Neutrophil (primary cell): ENCODE results near the gene RPH3AL.

Experiments
- H3K27ac ChIP-seq: fragments of 200-600 bp; sonication (generic); 2 replicates; pipeline ENCODE4 v1.5.1; 2016; ENCODE audit warnings: mild to moderate bottlenecking, moderate library complexity
- H3K27me3 ChIP-seq: fragments of 200-600 bp; sonication (generic); 2 replicates; pipeline ENCODE4 v1.6.0; 2016; ENCODE audit warnings: mild to moderate bottlenecking
- H3K36me3 ChIP-seq: fragments of 200-600 bp; sonication (generic); 2 replicates; pipeline ENCODE4 v1.5.1; 2017
- H3K4me1 ChIP-seq, 2 experiments: fragments of 200-600 bp in 1 of 2; sonication (generic) in 1 of 2; 1 replicate in 1 of 2; 2 replicates in 1 of 2; pipeline versions ENCODE4 v1.5.1 to v1.6.1; 2013 to 2016; ENCODE audit warnings: low read depth in 1 of 2, low read length in 1 of 2, mild to moderate bottlenecking in 1 of 2, moderate library complexity in 1 of 2; ENCODE audit not compliant: control insufficient read depth in 1 of 2, insufficient read depth in 1 of 2
- H3K4me3 ChIP-seq, 2 experiments: fragments of 200-600 bp in 1 of 2; sonication (generic) in 1 of 2; 1 replicate in 1 of 2; 2 replicates in 1 of 2; pipeline ENCODE4 v1.5.1; 2013 to 2016; ENCODE audit warnings: low read depth in 1 of 2, low read length in 1 of 2, mild to moderate bottlenecking in 1 of 2, moderate library complexity in 1 of 2
- H3K9me3 ChIP-seq: fragments of 200-600 bp; sonication (generic); 2 replicates; pipeline ENCODE4 v1.5.1; 2016
- TF ChIP-seq, protein P1 (sequence below): fragments of 200-600 bp; sonication (generic); IDR thresholded peaks from 2 replicates; pipeline ENCODE4 v1.5.1; 2016; ENCODE audit warnings: antibody characterized with exemption

The RPH3AL gene

GRCh38 chr17:306536-307294 lies 45.9 kb downstream of the RPH3AL start:
- Histone ChIP-seq H3K36me3 (no peaks in the 10 kb centered on the region), H3K4me3 (no peak overlapping the region), H3K4me1 (no peaks in the 10 kb centered on the region), H3K27me3 (peaks cover 52% of the 10 kb centered on the region), H3K9me3 (no peaks in the 10 kb centered on the region), H3K27ac (no peak overlapping the region)
- TF ChIP-seq, protein P1, sequence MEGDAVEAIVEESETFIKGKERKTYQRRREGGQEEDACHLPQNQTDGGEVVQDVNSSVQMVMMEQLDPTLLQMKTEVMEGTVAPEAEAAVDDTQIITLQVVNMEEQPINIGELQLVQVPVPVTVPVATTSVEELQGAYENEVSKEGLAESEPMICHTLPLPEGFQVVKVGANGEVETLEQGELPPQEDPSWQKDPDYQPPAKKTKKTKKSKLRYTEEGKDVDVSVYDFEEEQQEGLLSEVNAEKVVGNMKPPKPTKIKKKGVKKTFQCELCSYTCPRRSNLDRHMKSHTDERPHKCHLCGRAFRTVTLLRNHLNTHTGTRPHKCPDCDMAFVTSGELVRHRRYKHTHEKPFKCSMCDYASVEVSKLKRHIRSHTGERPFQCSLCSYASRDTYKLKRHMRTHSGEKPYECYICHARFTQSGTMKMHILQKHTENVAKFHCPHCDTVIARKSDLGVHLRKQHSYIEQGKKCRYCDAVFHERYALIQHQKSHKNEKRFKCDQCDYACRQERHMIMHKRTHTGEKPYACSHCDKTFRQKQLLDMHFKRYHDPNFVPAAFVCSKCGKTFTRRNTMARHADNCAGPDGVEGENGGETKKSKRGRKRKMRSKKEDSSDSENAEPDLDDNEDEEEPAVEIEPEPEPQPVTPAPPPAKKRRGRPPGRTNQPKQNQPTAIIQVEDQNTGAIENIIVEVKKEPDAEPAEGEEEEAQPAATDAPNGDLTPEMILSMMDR = no peak

DNA sequence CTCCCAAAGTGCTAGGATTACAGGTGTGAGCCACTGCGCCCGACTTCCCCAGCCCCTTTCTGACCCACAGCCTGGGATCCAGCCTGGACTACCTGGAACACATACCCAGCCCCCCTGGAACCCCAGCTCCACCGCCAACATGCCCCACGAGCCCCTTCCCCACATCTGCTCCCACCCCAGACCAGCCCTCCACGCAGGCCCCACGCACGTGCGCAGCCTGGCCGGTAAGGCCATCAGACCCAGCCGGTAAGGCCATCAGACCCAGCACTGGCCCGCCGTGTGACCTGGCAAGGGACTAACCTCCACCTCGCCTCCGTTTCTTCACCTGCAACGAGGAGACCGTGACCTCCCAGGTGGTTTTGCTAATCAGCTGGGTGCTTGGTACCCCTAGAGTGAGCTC lies 46.5 kb downstream of the RPH3AL start:
- no peaks in the 10 kb centered on the region for H3K36me3 ChIP-seq
- no peak overlapping the region for H3K27ac ChIP-seq

GRCh38 chr17:305090-305976 lies 47.3 kb downstream of the RPH3AL start:
- no peak overlapping the region for H3K27ac ChIP-seq
- H3K4me1 ChIP-seq = no peaks in the 10 kb centered on the region
- peaks cover 57% of the 10 kb centered on the region for H3K27me3 ChIP-seq
- no peaks in the 10 kb centered on the region for H3K36me3 ChIP-seq
- TF ChIP-seq, protein P1 = no peak
- no peaks in the 10 kb centered on the region for H3K9me3 ChIP-seq
- H3K4me3 ChIP-seq = no peak overlapping the region

More for the DNA sequence above, 46.5 kb downstream of the RPH3AL start:
- TF ChIP-seq, protein P1 = no peak
- Histone ChIP-seq H3K27me3 (peaks cover 57% of the 10 kb centered on the region), H3K9me3 (no peaks in the 10 kb centered on the region), H3K4me3 (no peak overlapping the region), H3K4me1 (no peaks in the 10 kb centered on the region)

- no peaks in the 10 kb centered on the region for H3K9me3 ChIP-seq
- TF ChIP-seq, protein P1 = no peak
- H3K4me1 ChIP-seq = no peaks in the 10 kb centered on the region
- peaks cover 57% of the 10 kb centered on the region for H3K27me3 ChIP-seq
- H3K36me3 ChIP-seq = no peaks in the 10 kb centered on the region
- H3K4me3 ChIP-seq = no peak overlapping the region
- H3K27ac ChIP-seq = no peak overlapping the region
Observed at GRCh38 chr17:304461-304860, 48.1 kb downstream of the RPH3AL start.

- H3K27me3 ChIP-seq = peaks cover 53% of the 10 kb centered on the region
- no peak overlapping the region for H3K4me3 ChIP-seq
- H3K36me3 ChIP-seq = no peaks in the 10 kb centered on the region
- TF ChIP-seq, protein P1 = no peak
- H3K9me3 ChIP-seq = no peaks in the 10 kb centered on the region
- H3K27ac ChIP-seq = no peak overlapping the region
- H3K4me1 ChIP-seq = no peaks in the 10 kb centered on the region
Observed at GRCh38 chr17:303168-303567, 49.4 kb downstream of the RPH3AL start.
